ENCODE measurements around the gene SAMD11. TPM values are rescaled to one million over a fixed set of nuclear protein-coding genes. Genes with fewer than 3 reads are reported as not detected.

SAMD11 gene
- total RNA-seq, 1 donor = not detected

- peaks cover 3% of the 10 kb centered on the region for H3K27me3 ChIP-seq (ENCODE audit: insufficient read depth, low read length)
- H3K9me3 ChIP-seq (ENCODE audit: low read depth, low read length) = no peaks in the 10 kb centered on the region
- no peak overlapping the region for H3K4me3 ChIP-seq (ENCODE audit: low read length)
- peaks cover 24% of the 10 kb centered on the region for H3K4me1 ChIP-seq (ENCODE audit: insufficient read depth, low read length)
Observed at GRCh38 chr1:964691-965525, 41.2 kb downstream of the SAMD11 start.

DNA sequence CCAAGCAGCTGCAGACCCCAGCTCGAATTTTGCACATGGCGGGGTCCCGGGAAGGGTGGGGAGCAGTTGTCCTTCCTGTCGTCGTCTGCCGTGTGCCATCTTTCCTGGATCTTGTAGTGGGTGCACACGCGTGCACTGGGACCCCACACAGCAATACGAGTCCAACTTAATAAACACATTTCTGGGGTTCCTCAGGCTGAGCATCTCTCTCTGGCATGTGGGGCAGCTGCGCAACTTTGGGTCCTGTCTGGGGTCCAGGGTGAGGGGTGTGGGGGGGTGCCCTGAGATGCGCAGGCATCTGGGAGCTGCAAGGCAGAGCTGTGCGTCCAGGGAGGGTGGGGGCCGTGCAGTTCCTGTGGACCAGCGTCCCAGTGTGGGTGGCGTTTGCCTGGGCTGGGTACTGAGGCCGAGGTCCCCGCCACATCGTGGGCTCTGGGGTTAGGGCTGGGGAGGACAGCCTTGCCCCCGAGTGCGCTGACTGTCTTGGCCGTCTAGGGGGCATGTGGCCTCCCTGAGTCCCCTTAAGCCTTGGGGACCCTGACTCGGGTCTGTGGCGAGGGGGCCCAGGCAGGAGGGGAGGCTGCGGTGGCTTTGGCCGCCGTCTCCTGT is 41.9 kb downstream of the SAMD11 start:
- Histone ChIP-seq H3K4me1 (ENCODE audit: insufficient read depth, low read length) (peaks cover 24% of the 10 kb centered on the region), H3K27me3 (ENCODE audit: insufficient read depth, low read length) (peaks cover 3% of the 10 kb centered on the region), H3K9me3 (ENCODE audit: low read depth, low read length) (no peaks in the 10 kb centered on the region), H3K4me3 (ENCODE audit: low read length) (no peak overlapping the region)

DNA sequence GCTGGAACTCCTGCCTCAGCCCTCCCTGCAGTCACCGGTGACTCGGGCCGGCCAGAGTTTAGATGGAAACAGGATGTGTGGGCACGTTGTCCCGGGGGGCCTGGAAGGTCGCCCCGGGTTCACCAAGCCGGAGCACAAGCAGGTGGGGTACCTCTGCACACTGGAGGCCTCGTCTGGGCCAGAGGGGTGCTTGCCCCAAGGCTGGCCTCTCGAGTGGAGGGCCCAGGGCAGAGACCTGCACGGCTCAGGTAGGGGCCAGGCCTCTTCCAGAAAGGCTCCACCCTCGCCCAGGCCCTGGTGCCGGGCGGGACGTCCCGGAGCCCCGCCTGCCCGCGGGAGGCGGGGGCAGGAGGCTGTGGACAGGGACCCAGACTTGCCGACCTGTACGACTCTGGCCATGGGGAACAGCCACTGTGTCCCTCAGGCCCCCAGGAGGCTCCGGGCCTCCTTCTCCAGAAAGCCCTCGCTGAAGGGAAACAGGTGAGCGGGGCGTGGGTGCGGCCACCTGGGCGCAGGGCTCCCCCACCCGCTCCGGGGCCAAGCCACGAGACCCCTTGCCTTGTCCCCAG is 42.5 kb downstream of the SAMD11 start, which contains the start of gene PLEKHN1:
Gene PLEKHN1 (plus strand): TSS at position 348 of the 569 bp plus-strand sequence. CDS start 50 bp downstream, at position 398.
- H3K4me1 ChIP-seq (ENCODE audit: insufficient read depth, low read length) = peaks cover 22% of the 10 kb centered on the region
- H3K9me3 ChIP-seq (ENCODE audit: low read depth, low read length) = no peaks in the 10 kb centered on the region
- peaks cover 3% of the 10 kb centered on the region for H3K27me3 ChIP-seq (ENCODE audit: insufficient read depth, low read length)
- peak within 1 kb of the TSS; percentile 46 for H3K4me3 ChIP-seq (ENCODE audit: low read length)

DNA sequence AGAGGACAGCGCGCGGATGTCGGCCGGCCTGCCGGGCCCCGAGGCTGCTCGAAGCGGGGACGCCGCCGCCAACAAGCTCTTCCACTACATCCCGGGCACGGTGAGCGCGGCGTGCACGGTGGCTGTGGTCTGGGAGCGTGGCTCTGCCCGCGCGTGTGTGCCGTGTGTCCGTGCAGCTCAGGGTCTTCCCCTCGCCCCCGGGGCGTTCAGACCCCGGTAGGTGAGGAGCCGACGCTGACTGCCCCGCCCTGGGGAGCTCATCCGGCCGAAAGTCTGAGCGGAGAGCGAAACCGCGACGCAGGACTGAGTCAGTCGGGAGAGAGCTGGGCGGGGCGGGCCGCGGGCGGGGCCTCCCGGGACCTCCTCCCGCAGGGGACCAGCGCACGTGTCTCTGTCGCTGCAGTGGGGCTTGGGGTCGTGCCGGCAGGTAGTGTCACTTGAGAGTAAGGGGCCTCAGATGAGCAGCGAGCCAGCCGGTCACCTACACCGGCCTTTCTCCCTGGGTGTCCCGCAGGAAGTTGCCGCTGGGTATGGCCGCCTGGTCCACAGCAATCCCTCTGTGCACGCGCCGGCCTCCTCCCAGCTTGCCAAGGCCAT is 43.1 kb downstream of the SAMD11 start:
- peaks cover 19% of the 10 kb centered on the region for H3K4me1 ChIP-seq (ENCODE audit: insufficient read depth, low read length)
- H3K4me3 ChIP-seq (ENCODE audit: low read length) = peak overlapping the region; percentile 46
- H3K9me3 ChIP-seq (ENCODE audit: low read depth, low read length) = no peaks in the 10 kb centered on the region
- H3K27me3 ChIP-seq (ENCODE audit: insufficient read depth, low read length) = peaks cover 6% of the 10 kb centered on the region

DNA sequence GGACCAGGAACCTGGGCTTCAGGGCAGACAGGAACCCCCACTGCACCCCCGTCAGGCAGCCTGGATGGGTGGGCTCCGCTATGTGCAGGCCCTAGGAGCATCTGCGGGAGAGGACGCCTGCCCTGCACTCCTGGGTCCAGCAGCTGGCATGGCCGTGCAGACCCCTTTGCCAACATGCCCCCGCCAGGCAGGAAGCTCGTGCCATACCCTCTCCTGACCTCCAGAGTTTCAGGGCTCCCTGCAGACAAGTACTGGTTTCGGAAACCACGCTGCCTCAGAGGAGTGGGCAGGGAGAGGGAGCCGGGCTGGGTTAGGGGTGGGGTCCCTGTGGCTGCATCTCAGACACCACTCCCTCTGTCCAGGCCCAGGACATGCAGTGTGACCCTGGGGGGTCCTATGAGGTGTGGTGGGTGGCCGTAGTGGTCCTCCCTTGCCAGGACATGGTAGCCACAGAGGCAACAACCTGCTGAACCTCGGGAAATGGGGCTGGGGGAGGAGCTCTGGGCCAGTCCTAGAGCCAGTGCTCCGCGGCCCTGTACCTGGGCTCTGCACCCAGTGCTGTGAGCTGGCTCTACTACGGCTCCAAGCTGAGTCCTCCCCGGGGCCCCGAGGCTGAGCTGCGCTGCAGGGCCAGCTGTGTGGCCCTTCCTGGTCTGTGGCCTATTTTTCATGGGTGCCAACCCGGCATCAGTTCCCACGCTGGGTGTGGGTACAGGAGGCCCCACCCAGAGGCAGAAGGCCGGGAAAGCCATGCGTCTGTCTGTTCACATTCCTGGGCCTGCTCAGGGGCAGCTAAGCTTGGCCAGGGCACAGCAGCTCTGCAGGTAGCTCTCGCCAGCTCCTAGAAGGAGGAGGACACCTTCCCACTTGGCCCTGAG is 44.0 kb downstream of the SAMD11 start:
- peaks cover 19% of the 10 kb centered on the region for H3K4me1 ChIP-seq (ENCODE audit: insufficient read depth, low read length)
- H3K4me3 ChIP-seq (ENCODE audit: low read length) = no peak overlapping the region
- H3K27me3 ChIP-seq (ENCODE audit: insufficient read depth, low read length) = peaks cover 6% of the 10 kb centered on the region
- H3K9me3 ChIP-seq (ENCODE audit: low read depth, low read length) = no peaks in the 10 kb centered on the region

- H3K4me3 ChIP-seq (ENCODE audit: low read length) = no peak overlapping the region
- peaks cover 19% of the 10 kb centered on the region for H3K4me1 ChIP-seq (ENCODE audit: insufficient read depth, low read length)
- H3K9me3 ChIP-seq (ENCODE audit: low read depth, low read length) = no peaks in the 10 kb centered on the region
- peaks cover 6% of the 10 kb centered on the region for H3K27me3 ChIP-seq (ENCODE audit: insufficient read depth, low read length)
Observed at GRCh38 chr1:969260-969855, 45.6 kb downstream of the SAMD11 start.

DNA sequence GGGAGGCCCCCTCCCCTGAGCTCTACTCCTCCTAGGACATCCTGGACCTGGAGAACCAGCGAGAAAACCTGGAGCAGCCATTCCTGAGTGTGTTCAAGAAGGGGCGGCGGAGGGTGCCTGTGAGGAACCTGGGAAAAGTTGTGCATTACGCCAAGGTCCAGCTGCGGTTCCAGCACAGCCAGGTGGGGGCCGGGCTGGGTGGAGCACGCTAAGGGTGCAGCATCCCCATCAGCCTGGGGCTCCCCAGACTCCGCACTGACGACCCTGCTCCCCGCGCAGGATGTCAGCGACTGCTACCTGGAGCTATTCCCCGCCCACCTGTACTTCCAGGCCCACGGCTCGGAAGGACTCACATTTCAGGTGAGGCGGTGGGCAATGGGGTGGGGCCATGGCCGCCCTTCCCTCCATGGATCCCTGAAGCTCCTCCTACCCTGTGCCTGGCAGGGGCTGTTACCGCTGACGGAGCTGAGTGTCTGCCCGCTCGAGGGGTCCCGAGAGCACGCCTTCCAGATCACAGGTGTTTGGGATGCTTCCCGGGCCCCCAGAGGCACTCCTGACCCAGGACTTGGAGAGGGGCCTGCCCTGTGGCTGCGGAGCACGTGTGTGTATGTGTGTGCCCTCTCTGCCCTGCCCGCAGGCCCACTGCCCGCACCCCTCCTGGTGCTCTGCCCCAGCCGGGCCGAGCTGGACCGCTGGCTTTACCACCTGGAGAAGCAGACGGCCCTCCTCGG is 46.7 kb downstream of the SAMD11 start:
- H3K27me3 ChIP-seq (ENCODE audit: insufficient read depth, low read length) = peaks cover 6% of the 10 kb centered on the region

DNA sequence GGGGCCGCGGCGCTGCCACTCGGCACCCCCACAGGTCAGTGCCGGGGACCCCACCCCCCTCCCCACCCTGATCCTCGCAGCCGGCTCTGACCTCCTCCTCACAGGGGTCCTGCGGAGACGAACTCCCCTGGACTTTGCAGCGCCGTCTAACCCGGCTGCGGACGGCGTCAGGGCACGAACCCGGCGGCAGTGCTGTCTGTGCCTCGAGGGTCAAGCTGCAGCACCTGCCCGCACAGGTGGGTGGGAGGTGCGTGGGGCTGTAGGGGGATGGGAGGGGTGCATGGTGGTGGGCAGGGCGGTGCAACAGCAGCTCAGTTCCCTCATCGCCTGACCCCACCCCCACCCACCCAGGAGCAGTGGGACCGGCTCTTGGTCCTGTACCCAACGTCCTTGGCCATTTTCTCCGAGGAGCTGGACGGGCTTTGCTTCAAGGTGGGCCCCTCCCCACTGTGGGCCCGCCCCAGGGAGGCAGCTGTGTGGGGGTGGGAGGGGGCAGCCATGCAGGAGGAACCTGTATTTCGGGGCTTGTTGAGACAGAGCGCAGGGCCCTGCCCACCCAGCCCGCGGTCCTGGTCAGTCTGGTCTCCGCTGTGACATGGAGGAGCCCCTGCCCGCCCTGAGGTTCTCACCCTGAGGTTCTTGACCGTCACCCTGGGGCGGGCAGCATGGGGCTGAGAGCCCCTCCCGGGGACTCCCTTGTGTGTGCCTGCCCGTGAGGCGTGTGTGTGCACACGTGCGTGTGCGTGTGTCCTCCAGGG is 47.4 kb downstream of the SAMD11 start:
- Histone ChIP-seq H3K27me3 (ENCODE audit: insufficient read depth, low read length) (peaks cover 6% of the 10 kb centered on the region), H3K4me3 (ENCODE audit: low read length) (no peak overlapping the region), H3K9me3 (ENCODE audit: low read depth, low read length) (no peaks in the 10 kb centered on the region), H3K4me1 (ENCODE audit: insufficient read depth, low read length) (peaks cover 19% of the 10 kb centered on the region)

More for the DNA sequence above, 46.7 kb downstream of the SAMD11 start:
- H3K9me3 ChIP-seq (ENCODE audit: low read depth, low read length) = no peaks in the 10 kb centered on the region
- H3K4me3 ChIP-seq (ENCODE audit: low read length) = no peak overlapping the region
- peaks cover 19% of the 10 kb centered on the region for H3K4me1 ChIP-seq (ENCODE audit: insufficient read depth, low read length)

DNA sequence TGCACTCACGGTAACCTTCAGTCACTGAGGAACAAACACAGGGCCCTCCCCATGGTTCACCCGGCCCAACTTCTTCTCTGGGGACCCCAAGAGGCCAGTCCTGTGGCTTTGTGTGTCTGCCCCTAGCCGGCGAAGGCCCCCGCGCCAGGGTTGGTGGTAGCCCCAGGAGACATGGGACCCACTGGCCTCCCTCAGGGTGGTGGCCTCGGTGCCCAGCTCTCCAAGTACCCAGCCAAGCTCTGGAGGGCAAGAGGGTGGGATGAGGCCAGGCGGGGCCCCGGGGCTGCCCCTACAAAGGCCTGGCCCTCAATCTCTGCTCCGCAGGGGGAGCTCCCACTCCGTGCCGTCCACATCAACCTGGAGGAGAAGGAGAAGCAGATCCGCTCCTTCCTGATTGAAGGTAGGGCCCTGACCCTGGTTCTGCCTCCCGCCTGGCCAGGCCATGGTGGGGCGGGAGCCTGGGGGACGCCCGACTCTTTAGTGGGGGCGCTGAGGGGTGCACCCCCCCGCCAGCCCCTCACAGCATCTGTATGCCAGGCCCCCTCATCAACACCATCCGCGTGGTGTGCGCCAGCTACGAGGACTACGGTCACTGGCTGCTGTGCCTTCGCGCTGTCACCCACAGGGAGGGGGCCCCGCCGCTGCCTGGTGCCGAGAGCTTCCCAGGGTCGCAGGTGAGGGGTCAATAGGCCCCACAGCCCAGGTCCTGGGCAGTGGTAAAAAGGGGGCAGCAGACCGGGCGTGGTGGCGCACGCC is 48.2 kb downstream of the SAMD11 start:
- Histone ChIP-seq H3K27me3 (ENCODE audit: insufficient read depth, low read length) (peaks cover 6% of the 10 kb centered on the region), H3K4me1 (ENCODE audit: insufficient read depth, low read length) (peaks cover 14% of the 10 kb centered on the region), H3K4me3 (ENCODE audit: low read length) (no peak overlapping the region)

GRCh38 chr1:972726-973458 is 49.2 kb downstream of the SAMD11 start:
- no peaks in the 10 kb centered on the region for H3K9me3 ChIP-seq (ENCODE audit: low read depth, low read length)

More for the DNA sequence above, 48.2 kb downstream of the SAMD11 start:
- H3K9me3 ChIP-seq (ENCODE audit: low read depth, low read length) = no peaks in the 10 kb centered on the region

GRCh38 chr1:973459-974292 is 50.0 kb downstream of the SAMD11 start:
- Histone ChIP-seq H3K4me3 (ENCODE audit: low read length) (no peak overlapping the region), H3K4me1 (ENCODE audit: insufficient read depth, low read length) (peaks cover 7% of the 10 kb centered on the region), H3K27me3 (ENCODE audit: insufficient read depth, low read length) (peaks cover 6% of the 10 kb centered on the region), H3K9me3 (ENCODE audit: low read depth, low read length) (no peaks in the 10 kb centered on the region)

More at GRCh38 chr1:972726-973458, 49.2 kb downstream of the SAMD11 start:
- Histone ChIP-seq H3K27me3 (ENCODE audit: insufficient read depth, low read length) (peaks cover 6% of the 10 kb centered on the region), H3K4me3 (ENCODE audit: low read length) (no peak overlapping the region), H3K4me1 (ENCODE audit: insufficient read depth, low read length) (peaks cover 7% of the 10 kb centered on the region)
